H9 (cell line): ENCODE results near the gene PGM2L1. TPM values are rescaled to one million over a fixed set of nuclear protein-coding genes. Genes with fewer than 3 reads are reported as not detected.

Source experiments
- DNase-seq: peaks from one replicate; pipeline ENCODE4 v3.0.0-alpha.2; 2017
- H2AFZ ChIP-seq: one replicate; pipeline ENCODE4 v1.6.1; 2013; ENCODE audit warnings: mild to moderate bottlenecking, low read length, control low read depth, moderate library complexity
- H2AK5ac ChIP-seq: 2 replicates; pipeline ENCODE4 v1.6.1; 2013; ENCODE audit warnings: low read length, control low read depth, mixed read lengths; ENCODE audit not compliant: insufficient read length
- H2BK120ac ChIP-seq: one replicate; pipeline ENCODE4 v1.6.1; 2013; ENCODE audit warnings: low read depth, mild to moderate bottlenecking, low read length, control low read depth, inconsistent platforms; ENCODE audit not compliant: poor library complexity, severe bottlenecking
- H2BK12ac ChIP-seq: 2 replicates; pipeline ENCODE4 v1.6.1; 2013; ENCODE audit warnings: low read length, control low read depth, mixed read lengths, low read depth; ENCODE audit not compliant: insufficient read length
- H2BK15ac ChIP-seq: 2 replicates; pipeline ENCODE4 v1.6.1; 2013; ENCODE audit warnings: low read depth, low read length, control low read depth
- H2BK20ac ChIP-seq: one replicate; pipeline ENCODE4 v1.6.1; 2013; ENCODE audit warnings: low read depth, mild to moderate bottlenecking, low read length, control low read depth, inconsistent platforms; ENCODE audit not compliant: poor library complexity, severe bottlenecking
- H2BK5ac ChIP-seq: 2 replicates; pipeline ENCODE4 v1.6.1; 2013; ENCODE audit warnings: low read length, control low read depth, mixed read lengths; ENCODE audit not compliant: insufficient read length
- H3K14ac ChIP-seq: 2 replicates; pipeline ENCODE4 v1.6.1; 2013; ENCODE audit warnings: low read length, control low read depth; ENCODE audit not compliant: insufficient read depth
- H3K18ac ChIP-seq: 2 replicates; pipeline ENCODE4 v1.6.1; 2013; ENCODE audit warnings: low read depth, mild to moderate bottlenecking, mixed read lengths, low read length, control low read depth; ENCODE audit not compliant: insufficient read length
- H3K23ac ChIP-seq: 2 replicates; pipeline ENCODE4 v1.6.1; 2013; ENCODE audit warnings: low read length, control low read depth, mixed read lengths, low read depth; ENCODE audit not compliant: insufficient read length
- H3K23me2 ChIP-seq: 2 replicates; pipeline ENCODE4 v1.6.1; 2013; ENCODE audit warnings: low read depth, mild to moderate bottlenecking, mixed read lengths, low read length, control low read depth; ENCODE audit not compliant: insufficient read length, poor library complexity, severe bottlenecking
- H3K27ac ChIP-seq: 2 replicates; pipeline ENCODE4 v1.5.1; 2013; ENCODE audit warnings: low read length, control low read depth, mixed read lengths, low read depth; ENCODE audit not compliant: insufficient read length
- H3K27me3 ChIP-seq: 2 replicates; pipeline ENCODE4 v1.6.1; 2013; ENCODE audit warnings: low read length, control low read depth, inconsistent platforms; ENCODE audit not compliant: insufficient read depth
- H3K4ac ChIP-seq: 2 replicates; pipeline ENCODE4 v1.6.1; 2013; ENCODE audit warnings: low read depth, mild to moderate bottlenecking, control low read depth, inconsistent platforms, low read length, moderate library complexity
- H3K4me1 ChIP-seq: 2 replicates; pipeline ENCODE4 v1.6.1; 2013; ENCODE audit warnings: low read length, control low read depth, inconsistent platforms; ENCODE audit not compliant: insufficient read depth
- H3K4me2 ChIP-seq: 2 replicates; pipeline ENCODE4 v1.6.1; 2013; ENCODE audit warnings: low read length, control low read depth, mixed read lengths; ENCODE audit not compliant: insufficient read length, insufficient read depth
- H3K56ac ChIP-seq: 2 replicates; pipeline ENCODE4 v1.6.1; 2013; ENCODE audit warnings: low read depth, mild to moderate bottlenecking, mixed read lengths, low read length, control low read depth; ENCODE audit not compliant: insufficient read length
- H3K79me1 ChIP-seq: 2 replicates; pipeline ENCODE4 v1.6.1; 2013; ENCODE audit warnings: low read depth, mild to moderate bottlenecking, moderate library complexity, low read length, control low read depth, inconsistent platforms; ENCODE audit not compliant: insufficient read depth, poor library complexity, severe bottlenecking
- H3K79me2 ChIP-seq: 2 replicates; pipeline ENCODE4 v1.6.1; 2013; ENCODE audit warnings: low read length, control low read depth, inconsistent platforms; ENCODE audit not compliant: insufficient read depth
- H3K9ac ChIP-seq: 2 replicates; pipeline ENCODE4 v1.6.1; 2013; ENCODE audit warnings: low read length, control low read depth, mixed read lengths; ENCODE audit not compliant: insufficient read length; ENCODE audit errors: extremely low read depth
- H3K9me3 ChIP-seq: one replicate; pipeline ENCODE4 v1.6.1; 2013; ENCODE audit warnings: low read depth, low read length, inconsistent platforms; ENCODE audit not compliant: control insufficient read depth
- H3T11ph ChIP-seq: one replicate; pipeline ENCODE4 v1.6.1; 2013; ENCODE audit warnings: mild to moderate bottlenecking, low read length, control low read depth, inconsistent platforms
- H4K20me1 ChIP-seq: one replicate; pipeline ENCODE4 v1.6.1; 2013; ENCODE audit not compliant: control insufficient read depth, insufficient read length, insufficient read depth
- H4K5ac ChIP-seq: 2 replicates; pipeline ENCODE4 v1.6.1; 2013; ENCODE audit warnings: low read depth, mild to moderate bottlenecking, mixed read lengths, low read length, control low read depth; ENCODE audit not compliant: insufficient read length
- H4K8ac ChIP-seq: replicated peaks from 2 replicates; pipeline ENCODE4 v1.6.1; 2013; ENCODE audit warnings: low read length, control low read depth, mixed read lengths, low read depth; ENCODE audit not compliant: insufficient read length
- H4K91ac ChIP-seq: 2 replicates; pipeline ENCODE4 v1.6.1; 2013; ENCODE audit warnings: low read depth, mild to moderate bottlenecking, moderate library complexity, mixed read lengths, low read length, control low read depth; ENCODE audit not compliant: insufficient read length
- H3K27ac Mint-ChIP-seq, 3 experiments: 2 replicates in 2 of 3; 3 replicates in 1 of 3; pipeline ENCODE4 v1.8.0; 2020 to 2021; ENCODE audit warnings: mixed read lengths in 3 of 3, mild to moderate bottlenecking in 1 of 3, moderate library complexity in 1 of 3
- H3K27me3 Mint-ChIP-seq: 2 replicates; pipeline ENCODE4 v1.8.0; 2021; ENCODE audit warnings: low read depth, mild to moderate bottlenecking, moderate library complexity, mixed read lengths
- H3K36me3 Mint-ChIP-seq, 3 experiments: 2 replicates in 2 of 3; 3 replicates in 1 of 3; pipeline ENCODE4 v1.8.0; 2020 to 2021; ENCODE audit warnings: low read depth in 3 of 3, mixed read lengths in 3 of 3; ENCODE audit not compliant: insufficient read depth in 1 of 3
- H3K4me1 Mint-ChIP-seq, 2 experiments: 2 replicates each; pipeline ENCODE4 v1.8.0; 2020; ENCODE audit warnings: mixed read lengths in 2 of 2
- H3K4me3 Mint-ChIP-seq, 2 experiments: 2 replicates in 1 of 2; 3 replicates in 1 of 2; pipeline ENCODE4 v1.8.0; 2020 to 2021; ENCODE audit warnings: mild to moderate bottlenecking in 2 of 2, mixed read lengths in 2 of 2, moderate library complexity in 1 of 2
- H3K9me3 Mint-ChIP-seq, 2 experiments: 2 replicates in 1 of 2; 3 replicates in 1 of 2; pipeline ENCODE4 v1.8.0; 2020; ENCODE audit warnings: mild to moderate bottlenecking in 2 of 2, mixed read lengths in 2 of 2, moderate library complexity in 1 of 2
- CTCF ChIP-seq: fragments of 200-600 bp; sonication (generic); conservative IDR thresholded peaks from 3 replicates; pipeline ENCODE4 v1.8.0; 2021; ENCODE audit warnings: antibody characterized with exemption, mild to moderate bottlenecking
- WGBS: extraction: QIAGEN DNeasy Blood & Tissue Kit; methylation state at CpG from one replicate; pipeline ENCODE4 v1.1.7; 2013; ENCODE audit warnings: missing lambda C conversion rate, low lambda C conversion rate, mixed read lengths; ENCODE audit not compliant: insufficient read length; ENCODE audit errors: extremely low coverage; 5-methylcytosine and 5-hydroxymethylcytosine counted together
- total RNA-seq: library from RNA; stranded (reverse); gene quantifications from 2 replicates; pipeline ENCODE4 v1.2.1, GENCODE V29; 2021

The PGM2L1 gene
- total RNA-seq, 1 experiment from 2014 or later = 16.9 TPM

- peaks cover 75% of the 10 kb centered on the region for H3K27me3 Mint-ChIP-seq
- H3K27me3 ChIP-seq = peaks cover 6% of the 10 kb centered on the region; the same call in 1 of the 2 replicates
Observed at GRCh38 chr11:74310857-74311256, 87.4 kb downstream of the PGM2L1 start.

More at GRCh38 chr11:74310857-74311256, 87.4 kb downstream of the PGM2L1 start:
- Histone ChIP-seq H3K56ac (no peak overlapping the region), H2BK120ac (no peak overlapping the region), H3K23me2 (peaks cover 6% of the 10 kb centered on the region), H2BK15ac (no peak overlapping the region), H4K8ac (no peak overlapping the region), H4K91ac (no peak overlapping the region), H3K9me3 (no peaks in the 10 kb centered on the region), H3K14ac (no peak overlapping the region; the same call in 1 of the 2 replicates), H2AFZ (no peak overlapping the region), H3K18ac (no peak overlapping the region), H3K79me2 (no peaks in the 10 kb centered on the region), H3K23ac (no peak overlapping the region), H3K4ac (no peak overlapping the region), H2BK12ac (no peak overlapping the region), H3K4me2 (peak overlapping the region; percentile 54), H4K20me1 (no peaks in the 10 kb centered on the region), H2BK20ac (no peak overlapping the region), H3K9ac (no peak overlapping the region), H4K5ac (no peak overlapping the region), H3K79me1 (no peaks in the 10 kb centered on the region), H3K4me1 (peaks cover 3% of the 10 kb centered on the region; the same call in 1 of the 2 replicates), H2BK5ac (no peak overlapping the region), H3K27ac (no peak overlapping the region), H3T11ph (no peak overlapping the region), H2AK5ac (no peak overlapping the region)
- Mint-ChIP-seq H3K27ac (no peak overlapping the region), H3K9me3 (peaks cover 0 to 3% of the 10 kb centered on the region in 2 experiments; a peak in 2 of 5 replicates), H3K4me3 (peak overlapping the region; percentile 51 to 78), H3K36me3 (no peaks in the 10 kb centered on the region), H3K4me1 (peaks cover 7% of the 10 kb centered on the region in 2 experiments)
- DNase-seq = no peak
- no peak for TF ChIP-seq CTCF
- WGBS = no CpG with 5 or more reads among the region's 11 CpGs
